Smooth muscle cell (in vitro differentiated cells): ENCODE results near the gene MYBPC3. TPM values are rescaled to one million over a fixed set of nuclear protein-coding genes. Genes with fewer than 3 reads are reported as not detected.

Experiments
- DNase-seq: peaks from one replicate; lab custom pipeline; 2025; ENCODE audit not compliant: unreplicated experiment; lab: John Stamatoyannopoulos, UW
- H2AFZ ChIP-seq: fragments of 200-600 bp; sonication (generic); 2 replicates; pipeline ENCODE4 v1.6.0; 2016; ENCODE audit warnings: antibody characterized with exemption, low read depth, mild to moderate bottlenecking
- H3F3A ChIP-seq: fragments of 200-600 bp; sonication (generic); 2 replicates; pipeline ENCODE4 v1.6.0; 2017; ENCODE audit warnings: antibody characterized with exemption, low read depth
- H3K27ac ChIP-seq: fragments of 200-600 bp; sonication (generic); 2 replicates; pipeline ENCODE4 v1.5.1; 2016; ENCODE audit warnings: low read depth, mild to moderate bottlenecking
- H3K27me3 ChIP-seq: fragments of 200-600 bp; sonication (generic); 2 replicates; pipeline ENCODE4 v1.6.1; 2016; ENCODE audit warnings: low read depth, mild to moderate bottlenecking
- H3K36me3 ChIP-seq: fragments of 200-600 bp; sonication (generic); 2 replicates; pipeline ENCODE4 v1.5.1; 2016; ENCODE audit warnings: low read depth
- H3K4me1 ChIP-seq: fragments of 200-600 bp; sonication (generic); 2 replicates; pipeline ENCODE4 v1.5.1; 2016; ENCODE audit warnings: low read depth
- H3K4me2 ChIP-seq: fragments of 200-600 bp; sonication (generic); 2 replicates; pipeline ENCODE4 v1.6.0; 2016; ENCODE audit warnings: mild to moderate bottlenecking
- H3K4me3 ChIP-seq: fragments of 200-600 bp; sonication (generic); 2 replicates; pipeline ENCODE4 v1.5.1; 2016; ENCODE audit warnings: mild to moderate bottlenecking
- H3K79me2 ChIP-seq: fragments of 200-600 bp; sonication (generic); 2 replicates; pipeline ENCODE4 v1.6.0; 2016; ENCODE audit warnings: low read depth, mild to moderate bottlenecking
- H3K9ac ChIP-seq: fragments of 200-600 bp; sonication (generic); 2 replicates; pipeline ENCODE4 v1.6.0; 2016; ENCODE audit warnings: low read depth
- H3K9me3 ChIP-seq: fragments of 200-600 bp; sonication (generic); replicated peaks from 2 replicates; pipeline ENCODE4 v1.5.1; 2016; ENCODE audit warnings: low read depth
- H4K20me1 ChIP-seq: fragments of 200-600 bp; sonication (generic); 2 replicates; pipeline ENCODE4 v1.6.0; 2016; ENCODE audit warnings: low read depth
- WGBS: methylation state at CpG from one replicate; pipeline ENCODE4 v1.1.7; 2016; ENCODE audit warnings: low lambda C conversion rate; 5-methylcytosine and 5-hydroxymethylcytosine counted together
- polyA plus RNA-seq: library from polyadenylated mRNA; unstranded; fragments of >200 nt; fragmentation: Nextera tagmentation; extraction: Ambion mirVana; gene quantifications from 2 replicates; pipeline ENCODE4 v1.2.1, GENCODE V29; 2016
- total RNA-seq: library from RNA; depleted of rRNA; stranded (reverse); fragments of >200 nt; gene quantifications from 2 replicates; pipeline ENCODE4 v1.2.3, GENCODE V29; 2014
- TF ChIP-seq, protein P1 (sequence below): fragments of 200-600 bp; sonication (generic); IDR thresholded peaks from 2 replicates; pipeline ENCODE4 v1.5.1; 2017; ENCODE audit warnings: borderline replicate concordance, mild to moderate bottlenecking, antibody characterized with exemption; ENCODE audit not compliant: insufficient read depth, poor library complexity, severe bottlenecking

MYBPC3 gene
- total and polyA plus RNA-seq, 2 experiments from 2014 or later: 0.03 TPM; not detected in 1

DNA sequence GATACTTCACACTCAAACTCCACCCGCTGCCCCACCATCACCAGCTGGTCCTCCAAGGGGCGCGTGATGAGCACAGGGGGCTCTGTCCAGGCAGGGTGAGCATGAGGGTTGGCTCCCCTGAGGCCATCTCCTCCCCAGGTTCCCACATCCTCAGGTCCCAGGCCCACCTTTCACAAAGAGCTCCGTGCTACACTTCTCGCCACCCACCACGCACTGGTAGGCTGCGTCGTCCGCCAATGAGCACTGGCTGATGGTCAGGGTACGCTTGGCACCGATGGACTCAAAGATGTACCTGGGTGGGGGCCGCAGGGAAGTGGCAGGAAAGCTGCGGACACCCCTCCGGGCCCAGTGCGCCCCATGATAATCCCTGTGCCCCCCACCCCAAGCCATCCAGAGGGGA, 9.6 kb downstream of the MYBPC3 start:
- Histone ChIP-seq H3K9me3 (no peaks in the 10 kb centered on the region), H3K27me3 (no peaks in the 10 kb centered on the region), H2AFZ (no peak overlapping the region), H3K4me2 (no peak overlapping the region), H3K4me1 (peaks cover 8% of the 10 kb centered on the region), H3K27ac (no peak overlapping the region), H3K36me3 (no peaks in the 10 kb centered on the region), H3K79me2 (no peaks in the 10 kb centered on the region), H4K20me1 (no peaks in the 10 kb centered on the region), H3K4me3 (no peak overlapping the region), H3F3A (no peaks in the 10 kb centered on the region), H3K9ac (no peak overlapping the region)
- WGBS: 96% methylated on average over 15 of the region's 15 CpGs
- TF ChIP-seq, protein P1, sequence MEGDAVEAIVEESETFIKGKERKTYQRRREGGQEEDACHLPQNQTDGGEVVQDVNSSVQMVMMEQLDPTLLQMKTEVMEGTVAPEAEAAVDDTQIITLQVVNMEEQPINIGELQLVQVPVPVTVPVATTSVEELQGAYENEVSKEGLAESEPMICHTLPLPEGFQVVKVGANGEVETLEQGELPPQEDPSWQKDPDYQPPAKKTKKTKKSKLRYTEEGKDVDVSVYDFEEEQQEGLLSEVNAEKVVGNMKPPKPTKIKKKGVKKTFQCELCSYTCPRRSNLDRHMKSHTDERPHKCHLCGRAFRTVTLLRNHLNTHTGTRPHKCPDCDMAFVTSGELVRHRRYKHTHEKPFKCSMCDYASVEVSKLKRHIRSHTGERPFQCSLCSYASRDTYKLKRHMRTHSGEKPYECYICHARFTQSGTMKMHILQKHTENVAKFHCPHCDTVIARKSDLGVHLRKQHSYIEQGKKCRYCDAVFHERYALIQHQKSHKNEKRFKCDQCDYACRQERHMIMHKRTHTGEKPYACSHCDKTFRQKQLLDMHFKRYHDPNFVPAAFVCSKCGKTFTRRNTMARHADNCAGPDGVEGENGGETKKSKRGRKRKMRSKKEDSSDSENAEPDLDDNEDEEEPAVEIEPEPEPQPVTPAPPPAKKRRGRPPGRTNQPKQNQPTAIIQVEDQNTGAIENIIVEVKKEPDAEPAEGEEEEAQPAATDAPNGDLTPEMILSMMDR: no peak
- DNase-seq: no peak

DNA sequence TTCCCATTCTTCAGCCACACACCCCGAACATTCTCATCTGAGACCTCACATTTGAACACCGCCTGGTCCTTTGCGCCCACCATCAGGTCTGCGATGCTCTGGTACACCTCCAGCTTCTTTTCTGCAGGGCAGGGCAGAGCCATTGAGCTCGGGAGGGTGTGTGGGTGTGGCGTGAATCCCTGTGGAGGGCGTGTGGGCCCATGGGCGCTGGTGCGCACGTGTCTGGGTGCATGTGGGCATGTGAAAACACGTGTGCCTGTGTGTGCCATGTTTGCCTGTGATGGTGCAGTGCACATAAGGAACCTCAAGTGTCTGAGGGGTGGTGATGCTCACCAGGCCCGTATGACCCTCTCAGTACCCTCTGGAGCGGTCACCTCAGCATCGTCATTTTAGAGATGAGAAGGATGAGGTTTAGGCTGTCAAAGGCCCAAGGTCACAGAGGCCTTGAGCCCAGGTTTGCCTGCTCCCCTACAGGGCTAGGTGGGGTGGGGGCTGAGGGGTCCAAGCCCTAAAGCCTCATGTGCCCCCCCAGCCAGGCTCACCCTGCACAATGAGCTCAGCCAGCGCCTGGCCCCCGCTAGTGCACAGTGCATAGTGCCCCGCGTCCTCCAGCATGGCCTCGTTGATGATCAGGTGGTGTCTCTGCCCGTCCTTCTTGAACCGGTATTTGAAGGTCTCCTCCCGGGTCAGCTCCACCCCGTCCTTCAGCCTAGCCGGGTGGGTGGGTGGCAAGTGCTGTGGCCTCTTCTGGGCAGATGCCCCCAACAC, 10.3 kb downstream of the MYBPC3 start:
- H3K36me3 ChIP-seq: no peaks in the 10 kb centered on the region
- H3K27me3 ChIP-seq: no peaks in the 10 kb centered on the region
- peaks cover 8% of the 10 kb centered on the region for H3K4me1 ChIP-seq
- H3K4me3 ChIP-seq: no peak overlapping the region
- H3K4me2 ChIP-seq: no peak overlapping the region
- 91% methylated on average over 24 of the region's 24 CpGs for WGBS
- DNase-seq: no peak
- no peaks in the 10 kb centered on the region for H3F3A ChIP-seq
- no peaks in the 10 kb centered on the region for H3K79me2 ChIP-seq
- no peaks in the 10 kb centered on the region for H3K9me3 ChIP-seq
- no peak overlapping the region for H3K9ac ChIP-seq
- H4K20me1 ChIP-seq: no peaks in the 10 kb centered on the region
- no peak overlapping the region for H3K27ac ChIP-seq
- H2AFZ ChIP-seq: no peak overlapping the region
- TF ChIP-seq, protein P1: no peak

DNA sequence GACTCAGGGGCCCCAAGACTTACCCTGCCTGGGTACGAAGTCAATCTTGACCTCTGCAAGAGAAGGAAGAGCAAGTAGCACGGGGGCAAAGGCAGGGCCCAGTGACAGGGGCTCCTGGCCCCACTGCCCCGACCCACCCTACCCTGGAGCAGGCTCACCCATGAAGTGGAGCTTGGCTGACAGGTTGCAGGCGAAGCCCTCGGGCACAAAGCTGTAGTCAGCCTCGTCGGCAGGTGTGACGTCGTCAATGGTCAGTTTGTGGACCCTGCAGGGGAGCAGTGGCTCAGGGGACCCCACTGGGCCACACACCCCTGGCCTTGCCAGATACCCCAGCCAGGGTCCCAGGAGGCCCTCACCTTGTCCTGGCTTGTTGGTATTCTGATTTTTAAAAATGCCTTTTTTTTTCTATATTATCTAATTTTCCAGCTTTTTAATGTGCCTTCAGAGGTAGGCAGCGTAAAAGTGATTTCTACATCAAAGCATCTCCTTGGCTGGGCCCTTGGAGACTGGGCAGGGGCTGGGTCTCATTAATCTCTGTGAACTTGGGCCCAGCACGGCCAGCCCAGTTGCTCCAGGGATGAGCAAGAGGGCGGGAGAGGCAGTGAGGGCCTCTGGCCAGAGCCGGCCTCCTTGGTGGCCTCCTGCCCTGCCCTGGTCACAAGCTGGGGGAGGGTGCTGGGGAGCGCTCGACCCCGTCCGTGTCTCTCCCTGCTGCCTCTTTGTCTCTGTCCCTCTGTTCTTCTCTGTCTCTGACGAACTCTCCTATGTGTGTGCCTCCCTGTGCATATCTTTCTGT, 11.3 kb downstream of the MYBPC3 start:
- Histone ChIP-seq H3K4me2 (no peak overlapping the region), H4K20me1 (no peaks in the 10 kb centered on the region), H3K9me3 (no peaks in the 10 kb centered on the region), H3K9ac (no peak overlapping the region), H3K27me3 (no peaks in the 10 kb centered on the region), H3K36me3 (no peaks in the 10 kb centered on the region), H2AFZ (no peak overlapping the region), H3K4me3 (no peak overlapping the region), H3K27ac (no peak overlapping the region), H3K4me1 (peaks cover 8% of the 10 kb centered on the region), H3F3A (no peaks in the 10 kb centered on the region), H3K79me2 (no peaks in the 10 kb centered on the region)
- TF ChIP-seq, protein P1: no peak
- DNase-seq: no peak
- 83% methylated on average over 13 of the region's 18 CpGs for WGBS
